Peyer's patch (tissue), 4 donors: Measurements from ENCODE around the gene PDE8B. TPM values are rescaled to one million over a fixed set of nuclear protein-coding genes. Genes with fewer than 3 reads are reported as not detected.

Experiments
- DNase-seq, 3 donors: peaks; one replicate each; pipeline ENCODE4 v3.0.0-alpha.2; 2017 to 2019
- H3K27ac ChIP-seq, 4 donors: fragments of 200-600 bp; sonication (generic); one replicate each; pipeline ENCODE4 v1.5.1; 2016 to 2019
- H3K27me3 ChIP-seq, 2 donors: fragments of 200-600 bp; sonication (generic); one replicate each; pipeline ENCODE4 v1.5.1; 2019
- H3K36me3 ChIP-seq, 3 donors: fragments of 200-600 bp; sonication (generic); one replicate each; pipeline ENCODE4 v1.5.1; 2016 to 2019
- H3K4me1 ChIP-seq, 4 donors: fragments of 200-600 bp; sonication (generic); one replicate each; pipeline ENCODE4 v1.5.1; 2016 to 2019
- H3K4me3 ChIP-seq, 4 donors: fragments of 200-600 bp; sonication (generic); 1 replicate in 3 of 4; 2 replicates in 1 of 4; pipeline ENCODE4 v1.5.1; 2016 to 2019; ENCODE audit warnings: mild to moderate bottlenecking in 1 of 4
- H3K9me3 ChIP-seq, 4 donors: fragments of 200-600 bp; sonication (generic); one replicate each; pipeline ENCODE4 v1.5.1; 2016 to 2019; ENCODE audit warnings: mild to moderate bottlenecking in 1 of 4
- POLR2A ChIP-seq, 2 donors: fragments of 450-650 bp; IDR thresholded peaks; one replicate each; pipeline ENCODE4 v1.5.1; 2017; ENCODE audit warnings: antibody characterized with exemption in 2 of 2, mild to moderate bottlenecking in 2 of 2, moderate library complexity in 2 of 2
- total RNA-seq, 4 donors: library from RNA; depleted of rRNA; stranded (reverse); fragments of >200 nt; gene quantifications; one replicate each; pipeline ENCODE4 v1.1.0, GENCODE V29; 2016
- TF ChIP-seq, protein P1 (sequence below), 6 experiments: fragments of 450-650 bp in 4 of 6; fragments of 200-600 bp in 2 of 6; sonication (generic) in 1 of 6; IDR thresholded peaks; one replicate each; pipeline ENCODE4 v1.5.1; 2017 to 2019; ENCODE audit warnings: antibody characterized with exemption in 6 of 6, mild to moderate bottlenecking in 3 of 6, moderate library complexity in 1 of 6

The PDE8B gene
- total RNA-seq, 4 donors from 2014 or later, result 0.94 to 3.1 (median 1.9) TPM

DNA sequence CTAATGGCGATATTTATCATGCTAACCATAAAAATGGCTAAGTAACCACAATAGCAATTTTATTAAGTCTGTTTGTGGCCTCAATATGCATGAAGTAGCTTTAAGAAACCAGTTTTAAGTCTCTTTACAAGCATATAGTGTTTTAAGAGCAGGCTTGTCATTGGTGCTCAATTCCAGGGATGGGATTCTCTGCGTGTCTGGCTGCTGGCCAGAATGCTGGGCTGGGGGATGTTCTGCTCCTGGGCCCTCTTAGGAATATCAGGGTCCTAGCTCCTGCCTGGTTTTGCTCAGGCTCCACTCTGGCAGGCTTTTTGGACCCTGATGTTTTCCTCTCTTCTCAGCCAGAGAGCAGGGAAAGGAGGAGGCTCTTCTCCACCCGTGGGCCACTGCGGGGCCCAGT lies 127.2 kb downstream of the PDE8B start:
- TF ChIP-seq, protein P1, sequence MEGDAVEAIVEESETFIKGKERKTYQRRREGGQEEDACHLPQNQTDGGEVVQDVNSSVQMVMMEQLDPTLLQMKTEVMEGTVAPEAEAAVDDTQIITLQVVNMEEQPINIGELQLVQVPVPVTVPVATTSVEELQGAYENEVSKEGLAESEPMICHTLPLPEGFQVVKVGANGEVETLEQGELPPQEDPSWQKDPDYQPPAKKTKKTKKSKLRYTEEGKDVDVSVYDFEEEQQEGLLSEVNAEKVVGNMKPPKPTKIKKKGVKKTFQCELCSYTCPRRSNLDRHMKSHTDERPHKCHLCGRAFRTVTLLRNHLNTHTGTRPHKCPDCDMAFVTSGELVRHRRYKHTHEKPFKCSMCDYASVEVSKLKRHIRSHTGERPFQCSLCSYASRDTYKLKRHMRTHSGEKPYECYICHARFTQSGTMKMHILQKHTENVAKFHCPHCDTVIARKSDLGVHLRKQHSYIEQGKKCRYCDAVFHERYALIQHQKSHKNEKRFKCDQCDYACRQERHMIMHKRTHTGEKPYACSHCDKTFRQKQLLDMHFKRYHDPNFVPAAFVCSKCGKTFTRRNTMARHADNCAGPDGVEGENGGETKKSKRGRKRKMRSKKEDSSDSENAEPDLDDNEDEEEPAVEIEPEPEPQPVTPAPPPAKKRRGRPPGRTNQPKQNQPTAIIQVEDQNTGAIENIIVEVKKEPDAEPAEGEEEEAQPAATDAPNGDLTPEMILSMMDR (IDR thresholded peaks at IDR 0.05), result no peak
- TF ChIP-seq POLR2A (IDR thresholded peaks at IDR 0.05), result no peak
- DNase-seq, result no peak
- no peaks in the 10 kb centered on the region for H3K36me3 ChIP-seq
- no peaks in the 10 kb centered on the region for H3K4me1 ChIP-seq
- no peak overlapping the region for H3K4me3 ChIP-seq
- H3K27me3 ChIP-seq, result no peaks in the 10 kb centered on the region
- no peaks in the 10 kb centered on the region for H3K9me3 ChIP-seq
- H3K27ac ChIP-seq, result no peak overlapping the region

DNA sequence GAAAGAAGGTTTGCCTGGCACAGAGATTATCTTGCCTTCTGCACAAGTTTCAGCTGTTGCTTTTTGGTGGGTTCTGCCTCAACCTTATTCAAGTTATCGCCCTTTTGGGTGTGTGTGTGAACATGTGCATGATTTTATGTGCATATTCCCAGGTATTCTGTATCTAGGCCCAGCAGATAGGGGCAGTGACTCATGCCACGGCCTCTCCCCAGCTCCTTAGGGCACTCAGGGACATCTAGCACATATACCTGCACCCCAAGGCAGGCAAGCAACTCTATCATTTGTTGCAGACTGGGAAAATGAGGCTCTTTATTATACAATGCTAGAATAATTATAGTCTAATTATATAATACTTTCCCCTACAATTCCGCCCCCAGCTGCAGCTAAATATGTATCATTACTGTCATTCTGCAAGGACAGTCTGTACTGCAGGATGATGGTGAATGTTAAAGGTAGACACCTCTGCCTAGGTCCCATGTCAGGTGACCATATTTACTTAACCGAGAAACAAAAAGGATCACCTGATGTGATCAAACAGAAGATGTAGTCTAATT lies 128.9 kb downstream of the PDE8B start:
- no peak overlapping the region for H3K27ac ChIP-seq
- TF ChIP-seq POLR2A (IDR thresholded peaks at IDR 0.05), result no peak
- TF ChIP-seq, protein P1 (IDR thresholded peaks at IDR 0.05), result no peak
- DNase-seq, result no peak
- no peaks in the 10 kb centered on the region for H3K9me3 ChIP-seq
- no peaks in the 10 kb centered on the region for H3K27me3 ChIP-seq
- no peaks in the 10 kb centered on the region for H3K4me1 ChIP-seq
- no peaks in the 10 kb centered on the region for H3K36me3 ChIP-seq
- no peak overlapping the region for H3K4me3 ChIP-seq

DNA sequence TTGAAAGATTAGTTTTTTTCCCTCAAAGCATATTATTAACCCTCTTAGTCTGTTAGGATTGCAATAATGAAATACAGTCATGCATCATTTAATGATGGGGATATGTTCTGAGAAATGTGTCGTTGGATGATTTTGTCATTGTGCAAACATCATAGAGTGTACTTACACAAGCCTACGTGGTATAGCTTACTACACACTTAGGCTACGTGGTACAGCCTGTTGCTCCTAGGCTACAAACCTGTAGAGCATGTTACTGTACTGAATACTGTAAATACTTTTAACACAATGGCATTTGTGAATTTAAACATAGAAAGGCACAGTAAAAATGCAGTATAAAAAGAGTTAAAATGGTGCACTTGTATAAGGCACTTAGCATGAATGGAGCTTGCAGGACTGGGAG lies 132.7 kb downstream of the PDE8B start:
- Histone ChIP-seq H3K4me1 (no peaks in the 10 kb centered on the region), H3K4me3 (no peak overlapping the region), H3K9me3 (no peaks in the 10 kb centered on the region), H3K27ac (no peak overlapping the region), H3K36me3 (no peaks in the 10 kb centered on the region), H3K27me3 (no peaks in the 10 kb centered on the region)
- TF ChIP-seq POLR2A (IDR thresholded peaks at IDR 0.05), result no peak
- TF ChIP-seq, protein P1 (IDR thresholded peaks at IDR 0.05), result no peak
- DNase-seq, result no peak

DNA sequence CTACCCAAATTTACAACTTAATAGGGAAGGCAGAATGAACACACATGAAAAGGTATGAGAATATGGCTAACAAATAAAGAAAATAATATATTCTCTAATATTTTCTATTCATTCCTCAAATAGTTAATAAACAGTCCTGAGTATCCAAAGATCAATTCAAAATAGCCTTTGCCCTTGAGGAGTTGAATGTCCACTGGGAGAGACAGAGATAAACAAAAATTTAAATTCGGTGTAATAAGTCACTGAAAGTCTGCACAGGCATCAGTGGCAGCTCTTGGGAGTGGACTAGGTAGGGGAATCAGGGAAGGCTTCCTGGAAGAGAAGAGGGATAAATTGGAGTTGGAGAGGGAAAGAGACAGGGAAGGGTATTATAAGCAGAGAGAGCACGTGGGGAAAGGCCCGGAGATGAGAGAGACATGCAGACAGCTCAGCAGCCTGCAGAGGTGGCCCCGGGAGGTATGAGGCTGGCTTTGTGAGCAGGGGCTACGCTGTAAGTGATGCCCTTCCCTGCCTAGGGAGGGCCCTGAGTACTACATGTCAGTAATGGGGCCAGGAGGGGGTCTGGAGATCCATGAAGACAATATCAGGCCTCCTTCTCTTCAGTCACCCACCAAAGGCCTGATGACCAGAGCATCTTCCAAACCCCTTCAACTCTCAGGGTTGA lies 137.1 kb downstream of the PDE8B start:
- no peaks in the 10 kb centered on the region for H3K4me1 ChIP-seq
- TF ChIP-seq, protein P1 (IDR thresholded peaks at IDR 0.05), result no peak
- TF ChIP-seq POLR2A (IDR thresholded peaks at IDR 0.05), result no peak
- H3K4me3 ChIP-seq, result no peak overlapping the region
- no peaks in the 10 kb centered on the region for H3K27me3 ChIP-seq
- no peak for DNase-seq
- H3K27ac ChIP-seq, result no peak overlapping the region
- H3K9me3 ChIP-seq, result no peaks in the 10 kb centered on the region
- H3K36me3 ChIP-seq, result no peaks in the 10 kb centered on the region

DNA sequence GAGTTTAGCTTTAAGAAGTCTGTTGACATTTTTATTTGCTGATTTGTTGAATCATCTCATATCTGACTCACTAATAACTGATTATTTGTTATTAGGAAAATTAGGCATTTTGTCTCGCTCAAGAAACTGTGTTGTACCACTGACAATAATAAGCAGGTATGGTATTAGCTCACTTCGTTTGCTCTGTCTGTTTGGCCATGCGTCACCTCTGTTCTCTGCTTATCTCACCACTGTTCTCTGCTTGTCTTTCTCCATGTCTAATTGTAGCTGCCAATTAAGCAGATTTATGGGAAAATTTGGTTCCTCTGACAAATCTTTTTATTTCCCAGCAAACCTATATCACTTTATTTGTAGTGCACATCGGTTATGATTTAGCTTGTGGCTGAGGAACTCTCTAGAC lies 142.8 kb downstream of the PDE8B start:
- no peak for TF ChIP-seq POLR2A (IDR thresholded peaks at IDR 0.05)
- TF ChIP-seq, protein P1 (IDR thresholded peaks at IDR 0.05), result no peak
- H3K27me3 ChIP-seq, result no peaks in the 10 kb centered on the region
- H3K4me3 ChIP-seq, result no peak overlapping the region
- H3K36me3 ChIP-seq, result no peaks in the 10 kb centered on the region
- H3K9me3 ChIP-seq, result no peaks in the 10 kb centered on the region
- no peak for DNase-seq
- H3K4me1 ChIP-seq, result no peaks in the 10 kb centered on the region
- no peak overlapping the region for H3K27ac ChIP-seq
